Ovary (tissue), 9 donors: ENCODE data around the gene IFT88. TPM values are rescaled to one million over a fixed set of nuclear protein-coding genes. Genes with fewer than 3 reads are reported as not detected.

Experiments
- DNase-seq, 5 donors: peaks; one replicate each; pipeline ENCODE4 v3.0.0-alpha.2; 2019 to 2020
- H3K27ac ChIP-seq, 2 donors: fragments of 200-600 bp; one replicate each; pipeline versions ENCODE4 v1.5.1 to v1.8.0; 2019 to 2022
- H3K27me3 ChIP-seq: fragments of 200-600 bp; one replicate; pipeline ENCODE4 v1.8.0; 2022
- H3K36me3 ChIP-seq: fragments of 200-600 bp; sonication (generic); one replicate; pipeline ENCODE4 v1.5.1; 2019
- H3K4me1 ChIP-seq: one replicate; pipeline ENCODE4 v1.8.1; 2013; ENCODE audit warnings: mild to moderate bottlenecking, moderate library complexity; ENCODE audit not compliant: insufficient read depth
- H3K4me3 ChIP-seq: fragments of 200-600 bp; sonication (generic); one replicate; pipeline ENCODE4 v1.5.1; 2017
- H3K9me3 ChIP-seq, 2 donors: fragments of 200-600 bp in 1 of 2; sonication (generic) in 1 of 2; one replicate each; pipeline versions ENCODE4 v1.5.1 to v1.8.1; 2013 to 2019; ENCODE audit warnings: mild to moderate bottlenecking in 1 of 2, moderate library complexity in 1 of 2
- EP300 ChIP-seq: sonication (generic); formaldehyde crosslinking; IDR thresholded peaks from one replicate; pipeline ENCODE4 v1.6.1; 2017; ENCODE audit warnings: antibody characterized with exemption
- POLR2A ChIP-seq: fragments of 450-650 bp; IDR thresholded peaks from one replicate; pipeline ENCODE4 v1.6.1; 2017; ENCODE audit warnings: antibody characterized with exemption, mild to moderate bottlenecking, moderate library complexity
- WGBS, 3 donors: extraction: QIAGEN DNeasy Blood & Tissue Kit in 1 of 3; methylation state at CpG; one replicate each; pipeline versions ENCODE4 v1.1.5 to v1.1.7; 2013 to 2017; 5-methylcytosine and 5-hydroxymethylcytosine counted together
- intact Hi-C, 4 donors: fragments of 100-400 bp; cut with DNase I; formaldehyde crosslinking; loops; one replicate each; pipeline versions ENCODE4 v1.11.0 to v1.15.1; 2022 to 2023
- polyA plus RNA-seq, 2 donors: library from polyadenylated mRNA; stranded (reverse); fragments of 200-250 nt in 1 of 2; fragments of 350-450 nt in 1 of 2; fragmentation: Illumina TruSeq in 1 of 2; extraction: RNeasy Lipid Tissue Mini Kit (QIAGEN cat#74804) in 1 of 2; gene quantifications; one replicate each; pipeline ENCODE4 v1.2.3, GENCODE V29; 2013 to 2014
- small RNA-seq: library from RNA; depleted of rRNA; stranded (forward); fragments of <200 nt; gene quantifications from one replicate; pipeline ENCODE3, GENCODE V24; 2016
- total RNA-seq, 7 donors: library from RNA; depleted of rRNA in 2 of 7; stranded (reverse); fragments of >200 nt in 2 of 7; fragmentation: NEBNext Ultra II Directional in 3 of 7; extraction: Animal tissue kit (Norgen Biotek cat#: 25700) in 3 of 7; gene quantifications; one replicate each; pipeline versions ENCODE4 v1.1.0 to v1.2.4, GENCODE V29; 2016 to 2023
- TF ChIP-seq, protein P1 (sequence below), 3 donors: fragments of 450-650 bp in 2 of 3; fragments of 200-600 bp in 1 of 3; IDR thresholded peaks; one replicate each; pipeline versions ENCODE4 v1.5.1 to v1.8.0; 2016 to 2022; ENCODE audit warnings: antibody characterized with exemption in 3 of 3, mild to moderate bottlenecking in 1 of 3
- donor health status: DM: no; HTN: no; CAD: no; lungs with moderate emphysema.
- donor health status: DM: no; HTN: no; CAD: no.
- donor health status: Bipolar disorder and iron deficiency.
- donor health status: DM: yes; HTN: yes; CAD: no.
- donor health status: DM: no; HTN: no; CAD: no.
- donor health status: DM: yes; HTN: yes; CAD: no.

IFT88 gene
- total and polyA plus RNA-seq, 9 donors = 12.1 to 30.6 (median 22.9) TPM

DNA sequence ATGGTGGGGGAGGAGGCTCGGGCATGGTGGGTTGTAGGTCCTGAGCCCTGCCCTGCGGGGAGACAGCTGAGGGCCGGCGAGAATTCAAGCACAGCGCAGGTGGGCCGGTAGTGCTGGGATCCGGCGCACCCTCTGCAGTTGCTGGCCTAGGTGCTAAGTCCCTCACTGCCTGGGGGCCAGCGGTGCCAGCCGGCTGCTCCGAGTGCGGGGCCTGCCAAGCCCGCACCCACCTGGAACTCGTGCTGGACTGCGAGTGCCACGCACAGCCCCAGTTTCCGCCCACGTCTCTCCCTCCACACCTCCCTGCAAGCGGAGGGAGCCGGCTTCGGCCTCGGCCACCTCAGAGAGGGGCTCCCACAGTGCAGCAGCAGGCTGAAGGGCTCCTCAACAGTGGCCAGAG is 173.1 kb downstream of the IFT88 start:
- Histone ChIP-seq H3K27me3 (no peaks in the 10 kb centered on the region), H3K9me3 (no peaks in the 10 kb centered on the region), H3K4me3 (no peak overlapping the region), H3K36me3 (no peaks in the 10 kb centered on the region), H3K27ac (no peak overlapping the region), H3K4me1 (no peaks in the 10 kb centered on the region)
- 96 to 98% (median 96%) methylated on average over 20 to 22 of the region's 22 CpGs for WGBS, 3 donors
- intact Hi-C loops = no loop called here
- TF ChIP-seq EP300 (no peak), POLR2A (no peak)
- TF ChIP-seq, protein P1, sequence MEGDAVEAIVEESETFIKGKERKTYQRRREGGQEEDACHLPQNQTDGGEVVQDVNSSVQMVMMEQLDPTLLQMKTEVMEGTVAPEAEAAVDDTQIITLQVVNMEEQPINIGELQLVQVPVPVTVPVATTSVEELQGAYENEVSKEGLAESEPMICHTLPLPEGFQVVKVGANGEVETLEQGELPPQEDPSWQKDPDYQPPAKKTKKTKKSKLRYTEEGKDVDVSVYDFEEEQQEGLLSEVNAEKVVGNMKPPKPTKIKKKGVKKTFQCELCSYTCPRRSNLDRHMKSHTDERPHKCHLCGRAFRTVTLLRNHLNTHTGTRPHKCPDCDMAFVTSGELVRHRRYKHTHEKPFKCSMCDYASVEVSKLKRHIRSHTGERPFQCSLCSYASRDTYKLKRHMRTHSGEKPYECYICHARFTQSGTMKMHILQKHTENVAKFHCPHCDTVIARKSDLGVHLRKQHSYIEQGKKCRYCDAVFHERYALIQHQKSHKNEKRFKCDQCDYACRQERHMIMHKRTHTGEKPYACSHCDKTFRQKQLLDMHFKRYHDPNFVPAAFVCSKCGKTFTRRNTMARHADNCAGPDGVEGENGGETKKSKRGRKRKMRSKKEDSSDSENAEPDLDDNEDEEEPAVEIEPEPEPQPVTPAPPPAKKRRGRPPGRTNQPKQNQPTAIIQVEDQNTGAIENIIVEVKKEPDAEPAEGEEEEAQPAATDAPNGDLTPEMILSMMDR (IDR thresholded peaks at IDR 0.05) = no peak
- no peak for DNase-seq

Small RNAs within 50 kb of the gene (small RNA-seq; reads per million reads assigned to genes)
- gene RNU2-7P = not detected

Other genes starting within 250 kb of the IFT88 start
- 10 to 100 TPM; 17.3 to 41.7 (median 25.8) TPM for gene CRYL1, start 41.3 kb upstream of the IFT88 start, total RNA-seq
- gene CRYL1, start 41.3 kb upstream of the IFT88 start, polyA plus RNA-seq = 10 to 100 TPM; 23.1 to 34.4 TPM
- gene IL17D, start 136.5 kb downstream of the IFT88 start, total RNA-seq = 10 to 100 TPM in 1 of 7 donors, 1 to 10 TPM in 6; 1.7 to 12.6 (median 8.2) TPM
- gene IL17D, start 136.5 kb downstream of the IFT88 start, polyA plus RNA-seq = 1 to 10 TPM; 3.3 to 3.7 TPM
- gene EEF1AKMT1, start 206.8 kb downstream of the IFT88 start, total RNA-seq = 10 to 100 TPM; 11.1 to 16.4 (median 12.8) TPM
- 10 to 100 TPM in 1 of 2 donors, 1 to 10 TPM in 1; 9.7 to 20.8 TPM for gene EEF1AKMT1, start 206.8 kb downstream of the IFT88 start, polyA plus RNA-seq